ENCODE results near the gene SUSD3. TPM values are rescaled to one million over a fixed set of nuclear protein-coding genes. Genes with fewer than 3 reads are reported as not detected.

SUSD3 gene
- total and polyA plus RNA-seq, 2 of the 8 experiments (the other 6 are each of a cell fraction or from before 2014, with no cell fraction given) = 5.5 to 35.4 TPM

DNA sequence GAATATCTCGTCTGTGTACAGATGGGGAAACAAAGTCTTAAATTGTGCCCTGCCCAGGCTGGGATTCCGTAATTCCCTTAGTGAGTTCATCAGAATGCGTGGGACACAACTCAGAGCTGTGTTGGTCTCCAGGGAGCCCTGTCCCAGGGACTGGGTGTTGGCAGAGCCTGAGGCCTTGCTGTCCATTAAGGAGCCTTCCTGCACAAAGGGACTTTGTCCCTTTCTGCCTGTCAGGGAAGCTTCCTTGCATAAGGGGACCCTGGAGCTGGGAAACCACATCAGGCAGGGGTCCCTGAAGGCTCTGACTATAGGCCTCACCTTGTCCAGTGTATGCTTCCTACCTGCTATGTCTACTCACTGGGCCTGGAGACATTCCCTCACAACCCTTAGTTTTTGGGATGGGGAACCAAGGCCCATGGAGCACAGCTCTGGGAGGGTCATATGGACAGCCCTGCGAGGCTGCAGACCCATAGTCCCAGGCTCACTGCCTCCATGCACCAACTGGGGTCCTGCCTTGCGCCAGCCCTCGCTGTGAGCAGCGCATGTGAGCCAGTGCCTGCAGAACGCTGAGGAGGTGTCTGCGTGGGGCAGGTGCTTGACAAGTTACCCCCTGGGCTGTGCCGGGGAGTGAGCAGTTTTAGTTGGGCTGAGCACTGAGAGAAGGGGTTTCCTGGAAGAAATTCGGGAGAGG, 39.2 kb downstream of the SUSD3 start:
- Histone ChIP-seq H2BK5ac (ENCODE audit: low read depth, low read length) (no peak overlapping the region), H3K14ac (ENCODE audit: insufficient read length) (no peak overlapping the region), H3K9ac (replicated peaks in 1 of 4; ENCODE audit: extremely low read depth in 1 of 4, low read depth in 3 of 4, low read length in 3 of 4) (no peak overlapping the region), H2BK15ac (ENCODE audit: low read length) (no peak overlapping the region), H3K4me1 (replicated peaks in 1 of 4; ENCODE audit: control insufficient read depth in 3 of 4, insufficient read depth in 4 of 4, low read length in 3 of 4) (peaks cover 0 to 13% (median 7%) of the 10 kb centered on the region in 4 experiments; a peak in 4 of 7 replicates), H3K79me2 (ENCODE audit: control insufficient read depth in 1 of 2, insufficient read depth in 2 of 2, low read length in 2 of 2) (peaks cover 0 to 7% of the 10 kb centered on the region in 2 experiments; a peak in 1 of 4 replicates), H2AK5ac (ENCODE audit: low read depth, low read length) (no peak overlapping the region), H3K27me3 (replicated peaks in 1 of 4; ENCODE audit: control insufficient read depth in 3 of 4, extremely low read depth in 1 of 4, insufficient read depth in 3 of 4, low read length in 3 of 4) (no peaks in the 10 kb centered on the region; a peak in 1 of 7 replicates), H2AFZ (ENCODE audit: low read length) (no peak overlapping the region), H4K8ac (ENCODE audit: extremely low read depth, insufficient read depth, low read length) (no peak overlapping the region; the same call in 1 of the 2 replicates), H3K23me2 (ENCODE audit: low read depth, low read length) (peaks cover 12% of the 10 kb centered on the region), H3K4me3 (ENCODE audit: extremely low read depth in 1 of 4, insufficient read depth in 2 of 4, low read depth in 3 of 4, low read length in 4 of 4) (peak overlapping the region in 1 of 4 experiments; percentile 98; a peak in 1 of 8 replicates), H3K27ac (ENCODE audit: low read depth, low read length) (no peak overlapping the region), H3K18ac (ENCODE audit: extremely low read depth, low read length) (no peak overlapping the region), H4K20me1 (replicated peaks in 1 of 2; ENCODE audit: control insufficient read depth in 1 of 2, insufficient read depth in 2 of 2, low read length in 2 of 2) (peaks cover 0 to 4% of the 10 kb centered on the region in 2 experiments), H3K4me2 (ENCODE audit: insufficient read depth in 1 of 2, low read depth in 2 of 2, low read length in 2 of 2) (peak overlapping the region; percentile 85 to 98; a peak in 1 of 4 replicates), H3K4ac (replicated peaks; ENCODE audit: insufficient read length, low read depth, low read length) (no peak overlapping the region), H3K9me3 (ENCODE audit: insufficient read depth in 2 of 2, low read depth in 1 of 2, low read length in 1 of 2) (no peaks in the 10 kb centered on the region), H2BK20ac (ENCODE audit: low read length) (no peak overlapping the region), H2BK12ac (ENCODE audit: low read depth, low read length) (no peak overlapping the region), H3K79me1 (ENCODE audit: low read depth, low read length) (no peaks in the 10 kb centered on the region), H3K56ac (replicated peaks; ENCODE audit: insufficient read length, low read depth, low read length) (no peak overlapping the region), H3K23ac (ENCODE audit: insufficient read length) (no peak overlapping the region), H3K36me3 (ENCODE audit: control insufficient read depth in 2 of 4, insufficient read depth in 4 of 4, low read length in 3 of 4) (no peaks in the 10 kb centered on the region), H4K91ac (replicated peaks; ENCODE audit: insufficient read length, low read length) (no peak overlapping the region), H2BK120ac (replicated peaks; ENCODE audit: low read depth, low read length) (no peak overlapping the region), H4K5ac (ENCODE audit: insufficient read length, low read depth, low read length) (no peak overlapping the region)
- ChIA-PET POLR2A (ENCODE audit: partially characterized antibody) (interaction anchor here (1.5 kb wide), 1 partner anchor 36 kb away, joined by 4 read pairs; the partner anchor contains the start of gene NINJ1), CTCF (ENCODE audit: partially characterized antibody) (interaction anchor here (0.9 to 1.9 kb wide), 6 partner anchors 8 to 201 kb away, joined by 3 to 7 read pairs (median 5); no protein-coding TSS in a partner anchor)
- DNase-seq (ENCODE audit: low read depth in 1 of 2, low spot score in 2 of 2) (no peak), FAIRE-seq (no peak)
- WGBS, 2 experiments (ENCODE audit: extremely low coverage in 1 of 2, insufficient coverage in 1 of 2, insufficient read length in 1 of 2, insufficient replicate concordance in 2 of 2, low coverage in 1 of 2, low lambda C conversion rate in 2 of 2, missing lambda C conversion rate in 1 of 2) = 86% methylated on average over 11 of the region's 11 CpGs; no CpG with 5 or more reads in 1 of the 2 experiments
- TF ChIP-seq SP1 (IDR thresholded peaks at IDR 0.05; ENCODE audit: low read depth, low read length) (no peak), SP4 (IDR thresholded peaks at IDR 0.05; ENCODE audit: low read length) (no peak), CEBPB (IDR thresholded peaks at IDR 0.05; ENCODE audit: low read depth, low read length) (no peak), RFX5 (IDR thresholded peaks at IDR 0.05; ENCODE audit: borderline replicate concordance, low read depth, low read length) (no peak), KDM4A (IDR thresholded peaks at IDR 0.05; ENCODE audit: low read depth, low read length, severe bottlenecking) (no peak), MAX (IDR thresholded peaks at IDR 0.05) (no peak), ATF2 (IDR thresholded peaks at IDR 0.05; ENCODE audit: low read length) (no peak), SIX5 (IDR thresholded peaks at IDR 0.05; ENCODE audit: low read depth, low read length) (no peak), EZH2 (IDR thresholded peaks at IDR 0.05; ENCODE audit: low read depth, low read length, severe bottlenecking) (no peak)

Measured in H1 (cell line).